Activated T-cell treated with anti-CD3 and anti-CD28 coated beads, Interleukin-2, amount 50 U/mL, for 4 hours (primary cell): ENCODE data around the gene NTRK3. TPM values are rescaled to one million over a fixed set of nuclear protein-coding genes. Genes with fewer than 3 reads are reported as not detected.

ENCODE experiments used
- ATAC-seq, 2 donors: fragments of 200-7000 bp; cut with Tn5 transposase; one replicate each; pipeline ENCODE4 v1.10.0; 2021
- DNase-seq: peaks from one replicate; pipeline ENCODE4 v3.0.0-alpha.2; 2020
- H3K27me3 Mint-ChIP-seq: one replicate; pipeline ENCODE4 v1.8.0; 2021; ENCODE audit warnings: low read depth, mixed read lengths
- H3K36me3 Mint-ChIP-seq: one replicate; pipeline ENCODE4 v1.8.0; 2022; ENCODE audit warnings: mixed read lengths; ENCODE audit not compliant: insufficient read depth
- H3K4me1 Mint-ChIP-seq: one replicate; pipeline ENCODE4 v1.8.0; 2021; ENCODE audit warnings: low read depth, mixed read lengths
- H3K4me3 Mint-ChIP-seq: one replicate; pipeline ENCODE4 v1.8.0; 2021; ENCODE audit warnings: mild to moderate bottlenecking, moderate library complexity, mixed read lengths
- H3K9me3 Mint-ChIP-seq: one replicate; pipeline ENCODE4 v1.8.0; 2021; ENCODE audit warnings: mixed read lengths
- total RNA-seq, 3 donors: library from RNA; stranded (reverse); gene quantifications; one replicate each; pipeline ENCODE4 v1.2.1, GENCODE V29; 2021

Gene NTRK3
- total RNA-seq, 3 donors from 2014 or later = 0.18 to 1.7 TPM; not detected in 1

DNA sequence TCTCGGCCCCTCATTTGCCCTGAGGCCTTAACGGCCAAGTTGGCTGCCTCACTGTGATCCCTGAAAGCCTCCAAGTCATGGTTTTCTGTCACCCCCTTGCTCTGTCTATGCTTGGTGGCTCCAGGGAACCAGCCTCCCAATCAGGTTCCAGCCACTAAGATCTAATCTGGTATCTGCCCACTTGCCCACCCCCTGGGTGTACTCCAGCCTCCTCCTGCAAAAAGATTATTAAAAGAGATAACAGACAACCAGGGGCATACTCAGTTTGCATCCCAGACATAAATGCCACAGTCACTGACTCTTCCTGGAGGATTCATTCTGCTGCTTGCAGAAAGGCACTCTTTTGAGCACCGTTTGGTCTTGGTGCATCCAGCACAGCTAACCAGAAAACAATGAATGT is 103.9 kb downstream of the NTRK3 start:
- ATAC-seq (no peak), DNase-seq (no peak)
- Mint-ChIP-seq H3K9me3 (no peaks in the 10 kb centered on the region), H3K36me3 (no peaks in the 10 kb centered on the region), H3K27me3 (no peaks in the 10 kb centered on the region), H3K4me1 (no peaks in the 10 kb centered on the region), H3K4me3 (no peak overlapping the region)

DNA sequence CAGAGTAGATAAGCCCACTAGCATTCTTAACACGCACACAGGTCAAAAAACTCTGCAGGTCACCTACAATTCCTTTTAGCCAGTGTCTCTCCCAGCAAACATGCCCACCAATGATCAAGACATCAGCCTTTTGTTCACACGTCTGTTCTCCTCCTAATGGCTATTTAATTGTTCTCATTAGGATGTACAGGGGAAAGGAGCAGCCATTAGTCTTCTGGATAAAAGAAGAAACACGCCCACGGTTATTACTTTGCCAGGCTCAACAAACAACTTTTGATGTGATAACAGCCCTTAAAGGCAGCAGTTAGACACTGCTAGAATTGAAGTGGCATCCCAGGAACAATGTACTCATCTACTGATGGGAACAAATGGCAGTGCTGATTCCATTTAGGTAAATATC is 108.8 kb downstream of the NTRK3 start:
- H3K4me1 Mint-ChIP-seq = no peaks in the 10 kb centered on the region

DNA sequence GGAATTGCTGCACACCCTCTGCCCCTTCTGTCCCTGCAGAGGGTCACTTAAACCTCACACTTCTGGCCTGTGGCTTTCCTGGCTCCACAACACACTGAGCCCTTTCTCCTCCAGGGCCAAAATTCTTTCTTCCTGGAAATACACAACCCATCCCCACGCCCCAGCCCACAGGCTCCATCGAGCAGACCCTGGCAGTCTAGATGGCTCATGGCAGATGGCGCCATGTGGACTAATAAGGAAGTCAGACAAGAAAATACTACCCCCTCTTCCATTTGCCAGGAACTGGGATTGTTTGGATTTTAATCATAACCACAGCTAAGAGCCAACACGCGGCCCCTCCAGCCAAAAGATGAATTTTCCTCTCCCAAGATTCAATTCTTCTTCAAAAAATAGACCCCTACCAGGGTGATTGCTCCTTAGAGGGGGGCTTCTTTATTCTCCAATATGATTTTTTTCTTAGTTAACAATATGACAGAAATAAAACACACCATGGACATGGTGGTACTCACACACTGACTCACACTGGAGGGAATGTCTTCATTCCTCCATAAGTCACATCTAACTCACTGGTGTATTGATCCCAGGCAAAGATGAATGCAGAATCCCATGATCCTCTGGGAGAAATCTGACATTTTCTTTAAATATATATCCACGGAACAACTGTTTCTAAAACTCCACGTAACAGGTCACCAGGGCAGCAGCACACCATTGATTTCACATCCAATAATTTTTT is 111.5 kb downstream of the NTRK3 start:
- Mint-ChIP-seq H3K4me3 (no peak overlapping the region), H3K27me3 (no peaks in the 10 kb centered on the region), H3K36me3 (no peaks in the 10 kb centered on the region), H3K9me3 (no peaks in the 10 kb centered on the region), H3K4me1 (no peaks in the 10 kb centered on the region)
- DNase-seq (no peak), ATAC-seq (no peak)

More for the DNA sequence above, 108.8 kb downstream of the NTRK3 start:
- Mint-ChIP-seq H3K9me3 (no peaks in the 10 kb centered on the region), H3K27me3 (no peaks in the 10 kb centered on the region), H3K36me3 (no peaks in the 10 kb centered on the region), H3K4me3 (no peak overlapping the region)
- ATAC-seq = no peak
- DNase-seq = no peak

DNA sequence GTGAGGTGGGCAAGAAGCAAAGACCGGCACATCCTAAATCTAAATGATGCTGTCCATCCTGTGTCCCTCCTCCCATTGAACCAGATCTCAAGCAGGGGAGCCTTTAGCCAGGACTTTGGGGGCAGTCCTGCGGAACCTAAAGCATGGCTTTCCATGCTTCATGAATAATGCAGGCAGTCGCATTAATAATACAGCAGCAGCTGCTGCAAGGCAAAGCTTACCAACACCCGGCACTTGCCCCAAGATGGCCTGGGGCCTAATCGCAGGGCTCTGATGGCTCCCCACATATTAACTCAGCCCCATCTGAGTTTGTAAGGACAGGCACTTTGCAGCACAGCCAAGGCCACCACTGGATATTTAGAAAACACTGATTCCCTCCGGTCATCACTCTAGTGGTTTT is 114.4 kb downstream of the NTRK3 start:
- Mint-ChIP-seq H3K36me3 (no peaks in the 10 kb centered on the region), H3K4me1 (no peaks in the 10 kb centered on the region), H3K4me3 (no peak overlapping the region)

GRCh38 chr15:88141269-88141889 is 115.2 kb downstream of the NTRK3 start:
- no peaks in the 10 kb centered on the region for H3K36me3 Mint-ChIP-seq
- no peak for ATAC-seq
- no peak for DNase-seq

More for the DNA sequence above, 114.4 kb downstream of the NTRK3 start:
- no peak for ATAC-seq
- H3K27me3 Mint-ChIP-seq = peaks cover 3% of the 10 kb centered on the region
- no peak for DNase-seq
- no peaks in the 10 kb centered on the region for H3K9me3 Mint-ChIP-seq

GRCh38 chr15:88140398-88140797 is 116.1 kb downstream of the NTRK3 start:
- Mint-ChIP-seq H3K9me3 (peaks cover 3% of the 10 kb centered on the region), H3K27me3 (peaks cover 8% of the 10 kb centered on the region), H3K4me1 (no peaks in the 10 kb centered on the region), H3K36me3 (no peaks in the 10 kb centered on the region), H3K4me3 (no peak overlapping the region)
- DNase-seq (no peak), ATAC-seq (no peak)

More at GRCh38 chr15:88141269-88141889, 115.2 kb downstream of the NTRK3 start:
- H3K9me3 Mint-ChIP-seq = no peaks in the 10 kb centered on the region
- no peak overlapping the region for H3K4me3 Mint-ChIP-seq
- H3K4me1 Mint-ChIP-seq = no peaks in the 10 kb centered on the region
- H3K27me3 Mint-ChIP-seq = peaks cover 3% of the 10 kb centered on the region

GRCh38 chr15:88139936-88140335 is 116.6 kb downstream of the NTRK3 start:
- no peaks in the 10 kb centered on the region for H3K4me1 Mint-ChIP-seq
- no peak for ATAC-seq
- H3K27me3 Mint-ChIP-seq = peaks cover 8% of the 10 kb centered on the region
- no peaks in the 10 kb centered on the region for H3K36me3 Mint-ChIP-seq
- H3K4me3 Mint-ChIP-seq = no peak overlapping the region
- no peak for DNase-seq
- peaks cover 3% of the 10 kb centered on the region for H3K9me3 Mint-ChIP-seq

GRCh38 chr15:88133795-88134194 is 122.7 kb downstream of the NTRK3 start:
- Mint-ChIP-seq H3K27me3 (peaks cover 12% of the 10 kb centered on the region), H3K36me3 (no peaks in the 10 kb centered on the region), H3K4me1 (no peaks in the 10 kb centered on the region), H3K4me3 (no peak overlapping the region), H3K9me3 (peaks cover 3% of the 10 kb centered on the region)
- ATAC-seq = no peak
- DNase-seq = no peak

DNA sequence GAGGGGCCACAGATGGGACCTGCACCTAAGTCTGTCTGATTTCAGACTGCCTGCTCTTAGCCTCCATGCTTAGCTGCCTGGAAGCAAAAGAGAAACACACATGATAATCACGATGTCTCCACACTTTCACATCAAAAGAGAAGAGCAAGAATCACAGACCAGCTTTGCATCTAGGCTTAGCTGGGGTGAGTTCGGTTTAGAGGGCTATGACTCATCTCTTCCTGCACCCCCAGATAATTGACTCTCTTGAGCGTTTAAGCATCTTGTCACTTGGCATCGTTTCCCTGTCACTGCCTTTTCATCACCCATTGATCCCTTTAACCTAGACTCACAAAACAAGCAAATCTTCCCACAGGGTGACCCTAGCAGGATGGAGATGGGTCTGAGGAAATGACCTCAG is 124.0 kb downstream of the NTRK3 start:
- Mint-ChIP-seq H3K36me3 (no peaks in the 10 kb centered on the region), H3K4me3 (no peak overlapping the region), H3K4me1 (no peaks in the 10 kb centered on the region), H3K9me3 (peaks cover 3% of the 10 kb centered on the region), H3K27me3 (peaks cover 9% of the 10 kb centered on the region)
- no peak for DNase-seq
- ATAC-seq = no peak

GRCh38 chr15:88131937-88132336 is 124.6 kb downstream of the NTRK3 start:
- no peak for ATAC-seq
- DNase-seq = no peak
- H3K36me3 Mint-ChIP-seq = no peaks in the 10 kb centered on the region
- H3K4me3 Mint-ChIP-seq = no peak overlapping the region
- peaks cover 3% of the 10 kb centered on the region for H3K9me3 Mint-ChIP-seq
- peaks cover 9% of the 10 kb centered on the region for H3K27me3 Mint-ChIP-seq
- no peaks in the 10 kb centered on the region for H3K4me1 Mint-ChIP-seq

DNA sequence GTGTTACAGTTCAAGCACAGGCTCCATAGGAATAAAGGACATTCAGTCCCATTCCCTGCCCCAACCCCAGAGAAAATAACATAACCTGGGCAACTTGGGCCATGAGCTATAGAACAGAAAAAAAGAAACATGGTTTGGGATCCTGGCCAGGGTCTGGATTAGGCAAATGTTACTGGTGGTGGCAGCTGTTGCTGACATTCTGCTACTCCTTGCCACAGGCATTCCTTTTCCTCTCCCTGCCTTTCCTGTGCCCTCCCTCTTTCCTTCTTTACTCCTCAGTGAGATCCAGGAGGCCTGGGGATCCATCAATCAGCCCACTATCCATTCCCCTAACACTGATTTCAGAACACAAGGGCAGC is 129.1 kb downstream of the NTRK3 start:
- ATAC-seq = no peak
- no peaks in the 10 kb centered on the region for H3K9me3 Mint-ChIP-seq
- no peaks in the 10 kb centered on the region for H3K4me1 Mint-ChIP-seq
- H3K36me3 Mint-ChIP-seq = no peaks in the 10 kb centered on the region
- H3K4me3 Mint-ChIP-seq = no peak overlapping the region
- no peak for DNase-seq
- H3K27me3 Mint-ChIP-seq = peaks cover 1% of the 10 kb centered on the region

GRCh38 chr15:88126695-88127431 is 129.7 kb downstream of the NTRK3 start:
- Mint-ChIP-seq H3K4me3 (no peak overlapping the region), H3K4me1 (no peaks in the 10 kb centered on the region), H3K9me3 (no peaks in the 10 kb centered on the region), H3K27me3 (peaks cover 1% of the 10 kb centered on the region), H3K36me3 (no peaks in the 10 kb centered on the region)
- ATAC-seq (no peak), DNase-seq (no peak)

DNA sequence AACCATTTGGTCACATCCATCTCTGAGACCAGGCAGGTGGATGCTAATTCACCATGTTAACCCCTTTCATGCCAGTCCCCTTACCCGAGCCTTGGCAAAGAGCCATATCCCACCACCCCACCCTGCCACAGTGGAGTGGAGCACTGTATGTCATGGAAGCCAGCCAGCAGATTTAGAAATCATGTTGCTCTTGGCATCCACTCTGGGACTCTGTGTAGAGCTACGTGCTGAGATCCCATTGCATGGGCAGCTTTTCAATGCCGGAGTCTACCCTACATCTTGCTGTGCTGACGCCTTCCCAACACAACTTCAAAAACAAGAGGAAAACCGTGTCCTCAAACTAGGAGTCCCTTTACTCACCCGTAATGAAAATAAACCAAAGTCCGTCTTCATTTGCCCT is 131.0 kb downstream of the NTRK3 start:
- H3K27me3 Mint-ChIP-seq = peaks cover 1% of the 10 kb centered on the region
- H3K9me3 Mint-ChIP-seq = no peaks in the 10 kb centered on the region
- DNase-seq (no peak), ATAC-seq (no peak)
- no peak overlapping the region for H3K4me3 Mint-ChIP-seq
- H3K36me3 Mint-ChIP-seq = no peaks in the 10 kb centered on the region
- H3K4me1 Mint-ChIP-seq = no peaks in the 10 kb centered on the region

DNA sequence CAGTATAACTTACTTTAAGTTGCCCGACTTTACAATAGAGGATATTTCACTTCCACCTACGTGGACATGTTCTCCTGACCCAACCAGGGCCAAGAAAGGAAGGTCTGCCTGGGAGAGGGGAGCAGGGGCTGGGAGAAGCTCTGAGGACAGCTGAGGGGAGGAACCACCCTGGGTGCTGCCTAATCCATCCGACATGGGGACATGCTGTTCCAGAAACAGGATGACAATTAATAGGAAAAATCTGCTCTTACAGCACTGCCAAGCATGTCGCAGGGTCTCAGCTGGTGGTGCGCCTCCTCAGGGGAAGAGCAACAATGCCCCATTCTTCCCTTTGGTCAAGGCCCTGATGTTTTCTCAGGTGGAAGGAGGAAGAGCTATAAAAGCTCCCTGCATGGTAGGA is 132.3 kb downstream of the NTRK3 start:
- ATAC-seq = no peak
- no peak for DNase-seq
- Mint-ChIP-seq H3K36me3 (no peaks in the 10 kb centered on the region), H3K4me3 (no peak overlapping the region), H3K9me3 (no peaks in the 10 kb centered on the region), H3K27me3 (peaks cover 1% of the 10 kb centered on the region), H3K4me1 (no peaks in the 10 kb centered on the region)
